NCI-H1048 (cell line): ENCODE data around the gene DPP10.

Source experiments
- DNase-seq: peaks from one replicate; lab custom pipeline; 2025; lab: John Stamatoyannopoulos, UW

Gene DPP10

GRCh38 chr2:115739574-115739973 lies 1297.1 kb downstream of the DPP10 start:
- DNase-seq, result no peak

GRCh38 chr2:115746151-115746550 lies 1303.7 kb downstream of the DPP10 start:
- DNase-seq, result no peak

- no peak for DNase-seq
These were observed 1314.8 kb downstream of the DPP10 start for GRCh38 chr2:115757286-115757685.

GRCh38 chr2:115763601-115764000 lies 1321.2 kb downstream of the DPP10 start:
- DNase-seq, result no peak

GRCh38 chr2:115771516-115771915 lies 1329.1 kb downstream of the DPP10 start:
- DNase-seq, result no peak

- no peak for DNase-seq
These were observed 1331.9 kb downstream of the DPP10 start for GRCh38 chr2:115774361-115774760.

- no peak for DNase-seq
These were observed 1336.7 kb downstream of the DPP10 start for GRCh38 chr2:115779085-115779632.

- DNase-seq, result no peak
These were observed 1339.8 kb downstream of the DPP10 start for GRCh38 chr2:115782286-115782685.

GRCh38 chr2:115796078-115796477 lies 1353.6 kb downstream of the DPP10 start:
- no peak for DNase-seq

- no peak for DNase-seq
These were observed 1364.8 kb downstream of the DPP10 start for GRCh38 chr2:115807276-115807675.

- DNase-seq, result no peak
These were observed 1383.5 kb downstream of the DPP10 start for GRCh38 chr2:115825912-115826311.

- no peak for DNase-seq
These were observed 1390.8 kb downstream of the DPP10 start for GRCh38 chr2:115833196-115833595.

GRCh38 chr2:115838539-115838938 lies 1396.1 kb downstream of the DPP10 start:
- DNase-seq, result no peak

GRCh38 chr2:115842306-115842705 lies 1399.9 kb downstream of the DPP10 start:
- no peak for DNase-seq

- DNase-seq, result no peak
These were observed 1405.8 kb downstream of the DPP10 start for GRCh38 chr2:115848192-115848591.

GRCh38 chr2:115867024-115867423 lies 1424.6 kb downstream of the DPP10 start:
- DNase-seq, result no peak

- no peak for DNase-seq
These were observed 1432.0 kb downstream of the DPP10 start for GRCh38 chr2:115874427-115874826.

- DNase-seq, result no peak
These were observed 1438.1 kb downstream of the DPP10 start for GRCh38 chr2:115880558-115880957.

- DNase-seq, result no peak
These were observed 1444.9 kb downstream of the DPP10 start for GRCh38 chr2:115887209-115887776.
